Astrocyte (in vitro differentiated cells and primary cell): Measurements from ENCODE around the gene CCDC93.

ENCODE experiments used
- CTCF ChIP-seq: IDR thresholded peaks from 2 replicates; pipeline ENCODE4 v1.5.1; 2011; ENCODE audit warnings: low read depth, mild to moderate bottlenecking, inconsistent platforms, low read length, moderate library complexity; ENCODE audit not compliant: insufficient read depth
- EZH2 ChIP-seq: IDR thresholded peaks from 2 replicates; pipeline ENCODE4 v1.6.1; 2012; ENCODE audit warnings: mild to moderate bottlenecking, low read length, inconsistent platforms; ENCODE audit not compliant: insufficient read depth

GRCh38 chr2:118021356-118021755 is 7.5 kb upstream of the CCDC93 start:
- TF ChIP-seq CTCF (no peak), EZH2 (no peak)
